GM10248 (cell line): ENCODE results near the gene DPH1.

ENCODE experiments used
- CTCF ChIA-PET: fragments of 300-600 bp; sonication (Branson Sonifier 250); formaldehyde crosslinking; extraction: SDS; loops from one replicate; lab custom pipeline; 2021; ENCODE audit warnings: antibody characterized with exemption; lab: Yijun Ruan, JAX
- POLR2A ChIA-PET: fragments of 350-650 bp; sonication (Branson Sonifier 250); formaldehyde crosslinking; extraction: SDS; loops from one replicate; lab custom pipeline; 2020; ENCODE audit warnings: antibody characterized with exemption; lab: Yijun Ruan, JAX
- DNase-seq: peaks from one replicate; pipeline ENCODE4 v3.0.0; 2012; ENCODE audit errors: extremely low spot score
- TF ChIP-seq, protein P1 (sequence below): IDR thresholded peaks from 2 replicates; pipeline ENCODE4 v1.5.1; 2012; ENCODE audit warnings: mild to moderate bottlenecking, low read depth; ENCODE audit errors: extremely low read depth, missing control alignments, control extremely low read depth

The DPH1 gene

DNA sequence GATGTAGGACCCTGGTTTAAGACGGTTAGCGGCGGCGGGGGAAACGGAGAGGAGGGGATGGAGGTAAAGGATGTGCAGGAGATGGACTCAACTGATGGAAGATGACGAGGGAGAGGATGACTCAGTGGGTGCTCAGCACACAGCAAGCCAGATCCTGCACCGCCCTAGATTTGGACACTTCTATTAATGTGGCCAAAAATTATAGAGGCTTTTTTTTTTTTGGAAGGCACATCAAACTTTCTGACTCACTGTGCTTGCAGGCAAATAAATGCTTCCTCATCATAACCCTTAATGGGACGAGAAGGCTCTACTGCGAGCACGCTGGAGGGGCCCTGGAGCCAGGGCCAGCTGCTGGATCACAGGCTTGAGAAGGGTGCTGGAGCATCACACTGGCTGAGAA is 40.8 kb upstream of the DPH1 start:
- TF ChIP-seq, protein P1, sequence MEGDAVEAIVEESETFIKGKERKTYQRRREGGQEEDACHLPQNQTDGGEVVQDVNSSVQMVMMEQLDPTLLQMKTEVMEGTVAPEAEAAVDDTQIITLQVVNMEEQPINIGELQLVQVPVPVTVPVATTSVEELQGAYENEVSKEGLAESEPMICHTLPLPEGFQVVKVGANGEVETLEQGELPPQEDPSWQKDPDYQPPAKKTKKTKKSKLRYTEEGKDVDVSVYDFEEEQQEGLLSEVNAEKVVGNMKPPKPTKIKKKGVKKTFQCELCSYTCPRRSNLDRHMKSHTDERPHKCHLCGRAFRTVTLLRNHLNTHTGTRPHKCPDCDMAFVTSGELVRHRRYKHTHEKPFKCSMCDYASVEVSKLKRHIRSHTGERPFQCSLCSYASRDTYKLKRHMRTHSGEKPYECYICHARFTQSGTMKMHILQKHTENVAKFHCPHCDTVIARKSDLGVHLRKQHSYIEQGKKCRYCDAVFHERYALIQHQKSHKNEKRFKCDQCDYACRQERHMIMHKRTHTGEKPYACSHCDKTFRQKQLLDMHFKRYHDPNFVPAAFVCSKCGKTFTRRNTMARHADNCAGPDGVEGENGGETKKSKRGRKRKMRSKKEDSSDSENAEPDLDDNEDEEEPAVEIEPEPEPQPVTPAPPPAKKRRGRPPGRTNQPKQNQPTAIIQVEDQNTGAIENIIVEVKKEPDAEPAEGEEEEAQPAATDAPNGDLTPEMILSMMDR: no peak
- DNase-seq: no peak
- POLR2A ChIA-PET: no interaction called here
- CTCF ChIA-PET: no interaction called here

DNA sequence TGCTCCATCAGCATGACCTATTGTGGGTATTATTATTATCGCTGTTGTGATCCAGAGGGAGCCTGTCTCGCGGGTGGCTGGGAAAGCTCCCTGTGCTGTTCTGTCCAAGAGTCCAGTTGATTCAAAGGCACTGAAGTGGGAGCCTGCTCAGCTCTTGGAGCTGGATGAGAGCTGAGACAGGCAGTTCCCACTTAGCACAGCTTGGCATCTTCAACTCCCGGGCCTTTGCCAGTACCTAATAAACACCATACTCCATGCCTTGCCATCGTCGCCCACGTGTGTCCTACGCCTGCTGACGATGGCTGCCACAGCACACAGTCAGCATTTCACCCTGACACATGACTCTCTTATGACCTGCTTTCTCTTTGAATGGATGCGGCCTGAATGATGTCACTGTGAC is 37.4 kb upstream of the DPH1 start:
- POLR2A ChIA-PET: no interaction called here
- DNase-seq: no peak
- CTCF ChIA-PET: interaction anchor here (1.2 kb wide), 1 partner anchor 8 kb away, joined by 3 read pairs; no protein-coding TSS in a partner anchor
- TF ChIP-seq, protein P1: no peak

DNA sequence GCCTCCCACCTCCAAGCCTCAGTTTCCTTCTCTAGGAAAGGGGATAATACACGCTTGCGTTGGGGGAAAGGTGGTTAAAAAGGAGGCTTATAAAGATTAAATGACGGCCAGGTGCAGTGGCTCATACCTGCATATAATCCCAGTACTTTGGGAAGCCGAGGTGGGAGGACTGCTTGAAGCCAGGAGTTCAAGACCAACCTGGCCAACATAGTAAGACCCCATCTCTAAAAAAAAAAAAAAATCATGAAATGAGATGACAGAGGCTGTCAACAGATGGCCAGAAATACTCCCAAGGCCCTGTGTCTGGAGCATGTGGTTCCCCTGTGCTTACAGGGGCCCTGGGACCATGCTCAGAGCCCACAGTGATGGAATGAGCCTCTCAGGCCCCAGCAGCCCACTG is 35.2 kb upstream of the DPH1 start:
- ChIA-PET POLR2A (no interaction called here), CTCF (no interaction called here)
- DNase-seq: no peak
- TF ChIP-seq, protein P1: no peak

- TF ChIP-seq, protein P1: no peak
- no peak for DNase-seq
- ChIA-PET CTCF (no interaction called here), POLR2A (no interaction called here)
These were observed 34.5 kb upstream of the DPH1 start for GRCh38 chr17:1995321-1995892.

- TF ChIP-seq, protein P1: no peak
- DNase-seq: no peak
- CTCF ChIA-PET: no interaction called here
- POLR2A ChIA-PET: no interaction called here
These were observed 33.8 kb upstream of the DPH1 start for GRCh38 chr17:1995907-1996799.

GRCh38 chr17:1996800-1997288 is 33.1 kb upstream of the DPH1 start:
- ChIA-PET POLR2A (no interaction called here), CTCF (no interaction called here)
- no peak for DNase-seq

More at GRCh38 chr17:1996800-1997288, 33.1 kb upstream of the DPH1 start:
- TF ChIP-seq, protein P1: no peak
